NOMO-1 treated with dmso at 0.1 percent for 144 hours (cell line): Measurements from ENCODE around the gene USH2A.

Experiments used
- DNase-seq: peaks from one replicate; lab custom pipeline; 2025; ENCODE audit not compliant: unreplicated experiment; lab: John Stamatoyannopoulos, UW

USH2A gene, protein sequence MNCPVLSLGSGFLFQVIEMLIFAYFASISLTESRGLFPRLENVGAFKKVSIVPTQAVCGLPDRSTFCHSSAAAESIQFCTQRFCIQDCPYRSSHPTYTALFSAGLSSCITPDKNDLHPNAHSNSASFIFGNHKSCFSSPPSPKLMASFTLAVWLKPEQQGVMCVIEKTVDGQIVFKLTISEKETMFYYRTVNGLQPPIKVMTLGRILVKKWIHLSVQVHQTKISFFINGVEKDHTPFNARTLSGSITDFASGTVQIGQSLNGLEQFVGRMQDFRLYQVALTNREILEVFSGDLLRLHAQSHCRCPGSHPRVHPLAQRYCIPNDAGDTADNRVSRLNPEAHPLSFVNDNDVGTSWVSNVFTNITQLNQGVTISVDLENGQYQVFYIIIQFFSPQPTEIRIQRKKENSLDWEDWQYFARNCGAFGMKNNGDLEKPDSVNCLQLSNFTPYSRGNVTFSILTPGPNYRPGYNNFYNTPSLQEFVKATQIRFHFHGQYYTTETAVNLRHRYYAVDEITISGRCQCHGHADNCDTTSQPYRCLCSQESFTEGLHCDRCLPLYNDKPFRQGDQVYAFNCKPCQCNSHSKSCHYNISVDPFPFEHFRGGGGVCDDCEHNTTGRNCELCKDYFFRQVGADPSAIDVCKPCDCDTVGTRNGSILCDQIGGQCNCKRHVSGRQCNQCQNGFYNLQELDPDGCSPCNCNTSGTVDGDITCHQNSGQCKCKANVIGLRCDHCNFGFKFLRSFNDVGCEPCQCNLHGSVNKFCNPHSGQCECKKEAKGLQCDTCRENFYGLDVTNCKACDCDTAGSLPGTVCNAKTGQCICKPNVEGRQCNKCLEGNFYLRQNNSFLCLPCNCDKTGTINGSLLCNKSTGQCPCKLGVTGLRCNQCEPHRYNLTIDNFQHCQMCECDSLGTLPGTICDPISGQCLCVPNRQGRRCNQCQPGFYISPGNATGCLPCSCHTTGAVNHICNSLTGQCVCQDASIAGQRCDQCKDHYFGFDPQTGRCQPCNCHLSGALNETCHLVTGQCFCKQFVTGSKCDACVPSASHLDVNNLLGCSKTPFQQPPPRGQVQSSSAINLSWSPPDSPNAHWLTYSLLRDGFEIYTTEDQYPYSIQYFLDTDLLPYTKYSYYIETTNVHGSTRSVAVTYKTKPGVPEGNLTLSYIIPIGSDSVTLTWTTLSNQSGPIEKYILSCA (N-terminal part only)

DNA sequence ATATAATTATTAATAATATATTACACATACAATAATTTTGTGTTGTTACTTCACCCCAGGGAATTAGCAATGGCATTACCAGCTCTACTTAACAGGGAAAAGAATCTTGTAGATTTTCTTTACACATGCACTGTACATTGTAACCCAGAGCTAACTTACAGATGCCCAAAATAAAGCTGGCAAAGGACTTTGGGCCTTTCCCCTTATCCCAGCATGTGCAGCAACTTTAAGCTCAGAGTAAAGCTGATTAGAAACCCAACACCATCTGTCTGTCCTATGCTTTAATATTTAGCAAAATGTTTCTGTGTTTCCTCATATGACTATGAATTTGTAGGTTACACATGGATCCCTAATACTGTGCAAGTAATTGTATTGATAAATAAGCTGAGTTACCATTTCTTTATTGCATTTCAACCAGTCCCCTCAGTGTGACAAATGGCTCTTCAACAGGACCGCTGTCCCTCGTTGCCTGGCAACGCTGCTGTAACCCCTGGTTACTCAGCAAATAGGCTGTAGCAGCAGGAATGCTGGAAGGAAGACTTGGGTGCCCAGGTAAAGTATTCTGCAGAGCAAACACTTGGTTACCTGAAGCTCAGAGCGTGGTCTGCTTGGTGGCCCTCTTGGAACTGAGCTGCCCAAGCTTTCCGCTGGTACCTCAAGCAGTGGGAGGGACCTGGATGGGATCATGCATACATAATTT, at the start of gene USH2A:
Gene USH2A, minus strand, starts transcription at position 628 of the 700 bp plus-strand sequence. CDS start 1,112 bp downstream, outside the sequence.
- DNase-seq: no peak

DNA sequence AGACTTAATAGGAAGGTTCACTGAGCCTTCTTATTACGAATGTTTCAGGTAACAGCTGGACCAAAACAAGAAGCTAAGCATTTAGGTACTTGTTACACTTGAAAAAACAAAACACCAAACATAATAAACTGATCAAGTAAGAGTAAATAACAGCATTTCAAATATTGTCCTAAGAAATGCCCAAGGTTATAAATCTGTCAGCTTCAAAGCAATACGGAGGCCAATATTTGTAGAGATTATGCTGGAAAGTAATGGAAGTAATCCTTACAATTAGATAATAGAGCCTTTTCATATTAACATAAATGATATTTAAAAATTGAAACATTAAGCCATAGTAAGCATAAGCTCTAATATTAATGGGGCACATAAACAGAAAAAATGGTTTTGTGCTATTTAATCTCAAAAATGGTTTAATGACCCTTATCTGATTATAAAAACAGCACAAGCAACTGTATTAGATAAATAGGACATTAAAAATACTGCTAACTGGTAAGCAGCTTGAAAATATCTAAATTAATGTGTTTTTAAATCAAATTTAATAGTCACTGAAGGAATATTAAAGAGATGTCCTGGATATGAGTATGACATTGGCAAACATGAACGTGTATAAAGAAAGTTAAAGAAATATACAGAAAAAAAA, 43.0 kb upstream of the USH2A start:
- no peak for DNase-seq

GRCh38 chr1:216464489-216464888, 41.2 kb upstream of the USH2A start:
- no peak for DNase-seq

DNA sequence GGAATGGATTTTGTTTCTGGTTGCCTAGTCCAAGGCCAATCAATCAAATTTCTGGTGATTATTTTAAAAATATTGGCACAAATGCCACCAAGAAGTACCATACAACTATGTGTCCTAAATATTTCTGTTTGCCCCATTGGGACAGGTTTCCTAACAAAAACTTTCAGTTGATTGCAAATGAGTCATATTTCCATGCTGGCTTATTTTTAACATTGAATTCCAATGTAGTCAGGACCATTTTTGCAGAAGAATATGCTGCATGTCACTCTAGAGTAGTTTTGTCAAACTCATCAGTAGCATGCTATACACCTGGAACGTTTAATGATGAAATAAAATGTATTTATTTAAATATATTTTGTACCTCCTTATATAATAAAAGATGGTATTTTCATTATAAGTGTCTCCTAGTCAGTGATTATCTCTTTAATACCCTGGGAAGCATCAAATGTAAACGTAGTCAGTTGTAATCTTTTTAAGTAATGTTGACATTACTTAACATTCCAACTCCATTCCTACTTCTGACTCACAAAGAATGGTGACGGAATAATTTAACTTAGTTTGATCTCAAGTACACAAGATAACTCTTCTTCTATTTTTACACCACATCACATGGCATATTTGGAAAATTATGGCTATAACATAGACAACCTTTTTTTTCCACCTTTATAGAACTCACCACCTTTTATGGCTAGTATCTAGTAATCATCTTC, 39.0 kb upstream of the USH2A start:
- DNase-seq: no peak

DNA sequence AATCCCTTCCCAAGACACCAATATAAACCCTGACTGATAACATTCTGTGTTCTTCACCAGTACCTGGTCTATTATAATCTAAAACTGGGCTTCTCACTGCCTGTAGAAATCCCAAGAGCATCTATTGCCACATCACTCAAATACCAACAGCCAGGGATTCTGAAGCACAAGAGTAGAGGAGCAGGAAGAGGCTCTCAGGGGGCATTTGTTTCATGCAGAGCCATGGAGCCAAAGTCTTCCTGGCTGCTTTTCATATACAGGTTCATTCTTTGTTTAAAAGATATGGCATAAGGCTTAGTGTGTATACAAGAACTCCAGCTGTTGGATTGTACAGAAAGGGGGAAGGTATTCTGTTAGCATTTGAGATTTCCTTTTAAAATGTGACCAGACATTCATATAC, 38.2 kb upstream of the USH2A start:
- no peak for DNase-seq

- DNase-seq: no peak
Measured at GRCh38 chr1:216459651-216460207, 36.5 kb upstream of the USH2A start.

GRCh38 chr1:216458812-216459211, 35.6 kb upstream of the USH2A start:
- no peak for DNase-seq

DNA sequence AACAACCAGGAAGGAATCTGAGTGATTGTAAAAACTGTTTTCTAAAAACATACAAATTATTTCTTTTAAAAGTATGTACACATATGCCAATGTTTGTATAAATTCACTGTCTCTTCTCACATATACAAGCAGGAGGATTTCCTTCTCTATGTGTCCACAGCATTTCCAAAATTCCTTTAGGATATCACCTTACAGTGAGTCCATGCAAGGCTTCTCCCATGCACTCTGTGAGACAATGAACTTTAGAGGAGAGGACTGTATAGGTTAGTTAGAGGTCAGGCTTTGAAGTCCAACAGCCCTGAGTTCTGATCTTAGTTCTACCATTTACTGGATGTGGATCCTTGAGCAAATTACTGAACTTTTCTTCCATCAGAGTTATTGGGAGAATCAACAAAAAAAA, 34.1 kb upstream of the USH2A start:
- DNase-seq: no peak

- DNase-seq: no peak
Measured at GRCh38 chr1:216456682-216457081, 33.4 kb upstream of the USH2A start.

- DNase-seq: no peak
Measured at GRCh38 chr1:216453777-216454176, 30.5 kb upstream of the USH2A start.

GRCh38 chr1:216450227-216450626, 27.0 kb upstream of the USH2A start:
- no peak for DNase-seq

- DNase-seq: no peak
Measured at GRCh38 chr1:216448011-216448510, 24.8 kb upstream of the USH2A start.

DNA sequence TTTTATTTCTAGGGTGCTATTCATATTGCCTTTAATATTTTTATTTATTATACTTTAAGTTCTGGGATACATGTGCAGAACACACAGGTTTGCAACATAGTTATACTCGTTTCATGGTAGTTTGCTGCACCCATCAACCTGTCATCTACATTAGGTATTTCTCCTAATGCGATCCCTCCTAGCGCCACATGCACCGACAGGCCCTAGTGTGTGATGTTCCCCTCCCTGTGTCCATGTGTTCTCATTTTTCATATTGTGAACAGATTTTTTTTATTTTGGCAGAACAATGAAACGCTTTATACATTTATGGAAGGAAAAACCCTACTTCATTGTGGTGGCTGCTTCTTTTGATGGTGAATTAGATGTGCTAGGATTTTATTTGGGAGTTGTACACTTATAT, 14.4 kb upstream of the USH2A start:
- DNase-seq: no peak

DNA sequence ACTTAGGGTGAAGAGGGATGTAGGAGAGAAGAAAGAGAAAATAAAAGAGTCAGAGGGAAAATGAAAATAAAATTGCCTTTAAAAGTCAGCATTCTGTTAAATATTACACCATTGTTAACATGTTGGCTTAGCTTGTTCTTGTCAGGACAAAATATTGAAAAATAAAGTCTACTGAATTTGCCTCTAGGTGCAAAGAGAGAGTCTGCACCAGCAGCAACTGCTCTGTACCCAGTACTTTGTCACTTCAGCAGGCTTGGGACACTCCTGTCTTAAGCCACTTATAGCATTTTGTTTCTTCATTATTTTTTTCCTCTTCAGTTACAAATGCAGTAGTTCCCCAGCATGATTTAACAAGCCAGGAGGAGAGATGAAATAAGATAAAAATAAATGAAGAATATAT, 11.0 kb upstream of the USH2A start:
- DNase-seq: no peak

DNA sequence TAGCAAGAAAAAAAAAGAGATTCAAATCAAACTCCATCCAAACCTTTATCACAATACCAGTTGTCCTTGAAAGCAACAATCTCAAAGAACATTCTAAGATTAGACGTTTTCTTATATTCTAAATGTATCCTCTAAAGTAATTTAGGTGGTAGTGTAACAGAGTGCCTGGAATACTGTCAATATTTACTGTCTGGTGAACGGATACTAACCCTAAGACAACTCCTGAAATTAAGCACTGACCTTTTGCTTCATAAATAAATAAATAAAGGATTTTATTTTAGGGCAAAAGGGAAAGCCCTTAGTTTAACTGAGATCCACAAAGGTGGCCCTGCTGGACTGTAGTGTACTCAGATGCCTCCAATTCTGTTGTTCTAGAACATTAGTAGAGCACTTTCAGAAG, 9.9 kb upstream of the USH2A start:
- DNase-seq: no peak

DNA sequence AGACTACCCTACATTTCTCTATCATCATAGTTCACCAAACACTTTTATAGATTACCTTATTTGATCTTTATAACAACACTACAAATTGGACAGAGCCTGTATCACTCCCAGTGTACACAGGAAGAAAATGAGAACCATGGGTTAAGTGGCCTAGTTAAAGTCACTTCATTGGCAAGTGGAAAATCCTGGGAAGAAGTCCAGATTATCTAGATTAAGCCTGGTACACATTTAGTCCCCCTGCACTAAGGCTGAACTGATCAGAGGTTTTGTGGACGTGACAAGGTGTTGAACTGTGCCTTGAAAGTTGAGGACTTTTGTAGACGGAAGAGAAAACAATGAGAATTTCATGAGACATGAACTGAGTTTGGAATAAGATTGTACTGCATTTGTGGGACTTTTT, 7.5 kb upstream of the USH2A start:
- no peak for DNase-seq

- DNase-seq: no peak
Measured at GRCh38 chr1:216425577-216425976, 2.3 kb upstream of the USH2A start.

- DNase-seq: no peak
Measured at GRCh38 chr1:216420746-216421145, 2.5 kb downstream of the USH2A start.

DNA sequence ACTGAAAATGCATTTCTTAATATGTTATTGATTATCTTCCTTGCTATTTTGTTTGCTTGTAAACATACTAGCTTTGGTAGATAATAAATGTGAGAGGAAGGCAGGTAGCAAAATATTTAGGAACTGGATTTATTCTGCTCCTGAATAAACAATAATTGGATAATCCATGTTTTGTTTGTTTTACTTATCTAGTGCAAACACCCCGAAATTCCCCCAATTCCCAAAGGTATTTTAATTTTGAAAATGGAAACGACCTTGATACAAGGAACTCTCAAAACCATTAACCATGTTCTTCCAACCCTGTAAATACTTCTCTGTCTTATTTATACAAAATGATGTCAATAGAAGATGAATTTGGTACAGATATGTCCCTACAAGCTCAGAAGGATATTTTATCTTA, 3.0 kb downstream of the USH2A start:
- DNase-seq: no peak
